ENCODE data around the gene MRGPRF. TPM values are rescaled to one million over a fixed set of nuclear protein-coding genes. Genes with fewer than 3 reads are reported as not detected.

Gene MRGPRF
- polyA plus RNA-seq, 1 experiment = 24.4 TPM

DNA sequence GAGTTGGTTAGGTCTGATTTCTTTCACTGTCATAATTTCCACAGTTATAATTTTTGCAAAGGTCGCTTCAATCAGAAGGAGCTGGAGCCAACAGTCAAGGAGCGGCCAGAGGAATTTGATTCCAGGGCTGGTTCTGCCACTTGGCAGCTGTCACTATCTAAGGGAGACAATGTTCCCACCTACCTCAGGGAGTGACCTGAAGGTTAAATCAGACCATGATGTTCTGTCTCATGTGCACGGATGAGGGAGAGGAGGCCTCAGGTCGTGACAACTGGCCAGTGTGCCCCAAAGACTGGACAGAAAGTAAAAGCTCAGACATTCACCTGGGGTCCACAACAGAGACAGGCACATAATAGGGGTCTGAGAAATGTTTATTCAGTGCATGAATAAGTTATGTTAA lies 39.8 kb downstream of the MRGPRF start:
- H3K27me3 ChIP-seq (ENCODE audit: control insufficient read depth, insufficient read depth, low read length) = peaks cover 12% of the 10 kb centered on the region
- no peak overlapping the region for H3K4me3 ChIP-seq (ENCODE audit: low read depth, low read length)
- no peak for DNase-seq (ENCODE audit: low read depth)
- ChIA-PET POLR2A (no interaction called here), CTCF (no interaction called here)
- TF ChIP-seq, protein P1, sequence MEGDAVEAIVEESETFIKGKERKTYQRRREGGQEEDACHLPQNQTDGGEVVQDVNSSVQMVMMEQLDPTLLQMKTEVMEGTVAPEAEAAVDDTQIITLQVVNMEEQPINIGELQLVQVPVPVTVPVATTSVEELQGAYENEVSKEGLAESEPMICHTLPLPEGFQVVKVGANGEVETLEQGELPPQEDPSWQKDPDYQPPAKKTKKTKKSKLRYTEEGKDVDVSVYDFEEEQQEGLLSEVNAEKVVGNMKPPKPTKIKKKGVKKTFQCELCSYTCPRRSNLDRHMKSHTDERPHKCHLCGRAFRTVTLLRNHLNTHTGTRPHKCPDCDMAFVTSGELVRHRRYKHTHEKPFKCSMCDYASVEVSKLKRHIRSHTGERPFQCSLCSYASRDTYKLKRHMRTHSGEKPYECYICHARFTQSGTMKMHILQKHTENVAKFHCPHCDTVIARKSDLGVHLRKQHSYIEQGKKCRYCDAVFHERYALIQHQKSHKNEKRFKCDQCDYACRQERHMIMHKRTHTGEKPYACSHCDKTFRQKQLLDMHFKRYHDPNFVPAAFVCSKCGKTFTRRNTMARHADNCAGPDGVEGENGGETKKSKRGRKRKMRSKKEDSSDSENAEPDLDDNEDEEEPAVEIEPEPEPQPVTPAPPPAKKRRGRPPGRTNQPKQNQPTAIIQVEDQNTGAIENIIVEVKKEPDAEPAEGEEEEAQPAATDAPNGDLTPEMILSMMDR (IDR thresholded peaks at IDR 0.05; ENCODE audit: insufficient read depth, low read depth, low read length) = no peak
- H3K36me3 ChIP-seq (ENCODE audit: control insufficient read depth, insufficient read depth, low read length) = no peaks in the 10 kb centered on the region

DNA sequence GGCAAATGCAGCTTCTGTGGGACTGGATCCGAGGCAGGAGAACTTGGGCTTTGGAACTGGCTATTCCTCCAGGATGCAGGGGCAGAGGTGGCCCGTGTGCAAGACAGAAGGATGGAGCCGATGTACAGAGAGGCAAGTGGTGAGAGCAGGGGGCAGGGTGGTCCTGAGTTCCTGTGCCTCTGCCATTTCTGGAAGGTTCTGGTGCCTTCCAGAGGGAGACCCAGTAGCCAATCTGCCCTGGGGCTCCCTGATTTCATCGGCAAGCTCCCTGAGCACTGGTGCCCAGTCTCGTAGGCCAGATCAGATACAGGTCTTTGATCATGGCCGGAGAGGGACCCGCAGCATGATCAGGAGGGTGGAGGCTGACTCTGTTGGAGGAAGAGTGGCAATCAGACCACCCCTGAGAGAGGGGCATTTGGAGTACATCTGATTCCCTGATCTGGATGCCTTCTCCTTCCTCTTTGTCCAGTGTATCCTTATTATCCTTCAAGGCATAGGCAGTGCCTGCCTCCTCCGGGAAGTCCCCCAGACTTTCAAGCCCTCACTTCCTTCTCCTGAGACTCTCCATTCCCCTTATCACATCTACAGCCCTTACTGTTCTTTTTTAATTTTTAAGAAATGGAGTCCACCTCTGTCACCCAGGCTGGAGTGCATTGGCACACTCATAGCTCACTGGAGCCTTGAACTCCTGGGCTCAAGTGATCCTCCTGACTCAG lies 42.0 kb downstream of the MRGPRF start:
- ChIA-PET POLR2A (no interaction called here), CTCF (no interaction called here)
- Histone ChIP-seq H3K36me3 (ENCODE audit: control insufficient read depth, insufficient read depth, low read length) (no peaks in the 10 kb centered on the region), H3K4me3 (ENCODE audit: low read depth, low read length) (no peak overlapping the region), H3K27me3 (ENCODE audit: control insufficient read depth, insufficient read depth, low read length) (peaks cover 13% of the 10 kb centered on the region)
- DNase-seq (ENCODE audit: low read depth) = no peak
- TF ChIP-seq, protein P1 (IDR thresholded peaks at IDR 0.05; ENCODE audit: insufficient read depth, low read depth, low read length) = no peak

DNA sequence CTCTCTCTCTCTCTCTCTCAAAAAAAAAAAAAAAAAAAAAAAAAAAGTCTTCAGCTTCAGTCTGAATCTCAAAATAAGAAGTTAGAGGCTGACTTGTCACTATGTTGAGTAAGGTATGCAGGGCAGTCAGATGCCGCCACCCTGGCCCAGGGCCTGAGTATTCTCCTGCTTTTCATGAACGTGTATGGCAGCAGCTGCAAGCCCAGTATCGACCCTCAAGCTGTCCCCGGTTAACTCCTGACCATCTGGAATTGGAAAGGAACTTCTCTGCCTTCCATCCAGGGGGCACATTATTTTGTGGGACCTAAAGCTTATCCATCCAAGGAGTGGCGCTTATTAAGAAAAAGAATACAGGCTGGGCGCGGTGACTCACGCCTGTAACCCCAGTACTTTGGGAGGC lies 43.7 kb downstream of the MRGPRF start:
- Histone ChIP-seq H3K4me3 (ENCODE audit: low read depth, low read length) (no peak overlapping the region), H3K27me3 (ENCODE audit: control insufficient read depth, insufficient read depth, low read length) (peaks cover 15% of the 10 kb centered on the region), H3K36me3 (ENCODE audit: control insufficient read depth, insufficient read depth, low read length) (no peaks in the 10 kb centered on the region)
- no peak for DNase-seq (ENCODE audit: low read depth)
- TF ChIP-seq, protein P1 (IDR thresholded peaks at IDR 0.05; ENCODE audit: insufficient read depth, low read depth, low read length) = no peak
- CTCF ChIA-PET = interaction anchor here (0.6 to 1.8 kb wide), 2 partner anchors 66 to 75 kb away, joined by 3 to 4 read pairs; partner anchors contain the start of genes IGHMBP2 and MRPL21
- POLR2A ChIA-PET = no interaction called here

DNA sequence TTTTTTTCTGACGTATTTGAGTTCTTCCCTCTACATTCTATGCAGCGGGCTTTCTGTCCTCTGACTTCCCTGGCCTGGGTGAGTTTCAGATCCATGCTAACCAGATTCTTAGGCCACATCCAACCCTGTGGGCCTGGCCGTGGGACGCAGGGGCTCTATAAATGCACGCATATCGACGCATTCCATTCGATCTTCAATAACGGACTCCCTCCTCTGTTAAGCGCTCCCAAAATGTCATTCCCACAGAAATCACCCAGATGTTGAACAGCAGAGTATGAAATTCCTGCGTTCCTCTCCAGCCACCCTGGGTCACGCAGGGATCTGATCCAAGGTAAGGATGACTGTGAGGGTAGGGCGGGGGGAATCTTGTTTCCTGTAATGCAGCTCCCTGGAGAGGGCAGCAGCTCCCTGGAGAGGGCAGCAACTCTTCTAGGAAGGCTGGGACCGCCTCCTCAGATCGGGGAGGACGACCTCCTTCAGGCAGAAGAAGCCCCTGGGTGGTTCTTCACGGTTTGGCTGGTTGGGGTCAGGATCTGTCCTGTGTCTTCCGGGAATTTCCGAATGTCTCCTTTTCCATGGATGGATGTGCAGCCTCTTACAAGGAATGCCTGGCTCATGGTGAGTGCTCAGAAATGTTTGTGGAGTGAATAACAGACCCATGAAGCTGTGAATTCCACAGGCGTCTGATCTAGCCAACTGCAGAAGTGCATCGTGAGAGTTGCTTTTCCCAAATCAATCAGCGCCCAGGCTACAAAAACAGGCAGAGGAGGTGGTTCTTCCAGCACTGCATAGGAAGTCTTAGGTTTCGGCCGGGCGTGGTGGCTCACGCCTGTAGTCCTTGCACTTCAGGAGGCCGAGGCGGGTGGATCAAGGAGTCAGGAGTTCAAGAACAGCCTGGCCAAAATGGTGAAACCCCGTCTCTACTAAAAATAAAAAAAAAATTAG lies 44.5 kb downstream of the MRGPRF start:
- Histone ChIP-seq H3K27me3 (ENCODE audit: control insufficient read depth, insufficient read depth, low read length) (peaks cover 19% of the 10 kb centered on the region), H3K4me3 (ENCODE audit: low read depth, low read length) (no peak overlapping the region), H3K36me3 (ENCODE audit: control insufficient read depth, insufficient read depth, low read length) (no peaks in the 10 kb centered on the region)
- no peak for DNase-seq (ENCODE audit: low read depth)
- ChIA-PET POLR2A (no interaction called here), CTCF (interaction anchor here (0.6 to 1.8 kb wide), 2 partner anchors 65 to 76 kb away, joined by 3 to 4 read pairs; partner anchors contain the start of genes IGHMBP2 and MRPL21)
- TF ChIP-seq, protein P1 (IDR thresholded peaks at IDR 0.05; ENCODE audit: insufficient read depth, low read depth, low read length) = peak; percentile 33

All from BJ (cell line).